Raji (cell line): ENCODE measurements around the gene KTN1.

Experiments used
- POLR2A ChIP-seq: IDR thresholded peaks from 2 replicates; pipeline ENCODE4 v1.6.1; 2011; ENCODE audit warnings: low read depth, low read length, control low read depth; ENCODE audit not compliant: insufficient read depth

KTN1 gene

GRCh38 chr14:55673048-55673447 is 93.0 kb downstream of the KTN1 start:
- TF ChIP-seq POLR2A, result no peak

- no peak for TF ChIP-seq POLR2A
Observed at GRCh38 chr14:55681096-55681495, 101.1 kb downstream of the KTN1 start.

GRCh38 chr14:55684956-55685584 is 105.1 kb downstream of the KTN1 start:
- no peak for TF ChIP-seq POLR2A

GRCh38 chr14:55686713-55687112 is 106.7 kb downstream of the KTN1 start:
- no peak for TF ChIP-seq POLR2A

- TF ChIP-seq POLR2A, result no peak
Observed at GRCh38 chr14:55688566-55688965, 108.6 kb downstream of the KTN1 start.

- no peak for TF ChIP-seq POLR2A
Observed at GRCh38 chr14:55689981-55690871, 110.2 kb downstream of the KTN1 start.

- TF ChIP-seq POLR2A, result no peak
Observed at GRCh38 chr14:55691659-55692058, 111.7 kb downstream of the KTN1 start.

- no peak for TF ChIP-seq POLR2A
Observed at GRCh38 chr14:55693904-55694303, 113.9 kb downstream of the KTN1 start.

GRCh38 chr14:55697414-55697861 is 117.4 kb downstream of the KTN1 start:
- no peak for TF ChIP-seq POLR2A

GRCh38 chr14:55698051-55698450 is 118.0 kb downstream of the KTN1 start:
- no peak for TF ChIP-seq POLR2A

- TF ChIP-seq POLR2A, result no peak
Observed at GRCh38 chr14:55699131-55700057, 119.4 kb downstream of the KTN1 start.

- TF ChIP-seq POLR2A, result no peak
Observed at GRCh38 chr14:55701638-55702037, 121.6 kb downstream of the KTN1 start.

- no peak for TF ChIP-seq POLR2A
Observed at GRCh38 chr14:55702511-55702910, 122.5 kb downstream of the KTN1 start.

GRCh38 chr14:55704654-55705053 is 124.6 kb downstream of the KTN1 start:
- TF ChIP-seq POLR2A, result no peak

GRCh38 chr14:55705651-55706364 is 125.8 kb downstream of the KTN1 start:
- no peak for TF ChIP-seq POLR2A

- no peak for TF ChIP-seq POLR2A
Observed at GRCh38 chr14:55706365-55706684, 126.3 kb downstream of the KTN1 start.
